HG02973 (cell line): Measurements from ENCODE around the gene DHRS1.

ENCODE experiments used
- ATAC-seq: cut with Tn5 transposase; IDR thresholded peaks from one replicate; pipeline ENCODE4 v1.9.1; 2021; ENCODE audit warnings: moderate library complexity; ENCODE audit not compliant: unreplicated experiment

DHRS1 gene

DNA sequence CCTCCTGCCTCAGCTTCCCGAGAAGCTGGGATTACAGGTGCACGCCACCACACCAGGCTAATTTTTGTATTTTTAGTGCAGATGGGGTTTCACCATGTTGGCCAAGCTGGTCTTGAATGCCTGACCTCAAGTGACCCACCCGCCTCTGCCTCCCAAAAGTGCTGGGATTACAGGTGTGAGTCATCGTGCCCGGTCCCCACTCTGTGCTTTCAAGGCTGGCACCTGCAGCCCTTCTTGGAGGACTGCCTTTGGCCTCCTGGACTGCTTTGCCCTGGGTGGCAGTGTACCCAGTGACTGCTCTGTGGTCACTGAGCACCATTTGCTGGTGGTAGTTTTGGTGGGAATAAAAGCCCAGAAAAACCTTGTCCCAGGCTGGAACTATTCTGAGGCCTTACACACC, 12.6 kb downstream of the DHRS1 start:
- no peak for ATAC-seq

DNA sequence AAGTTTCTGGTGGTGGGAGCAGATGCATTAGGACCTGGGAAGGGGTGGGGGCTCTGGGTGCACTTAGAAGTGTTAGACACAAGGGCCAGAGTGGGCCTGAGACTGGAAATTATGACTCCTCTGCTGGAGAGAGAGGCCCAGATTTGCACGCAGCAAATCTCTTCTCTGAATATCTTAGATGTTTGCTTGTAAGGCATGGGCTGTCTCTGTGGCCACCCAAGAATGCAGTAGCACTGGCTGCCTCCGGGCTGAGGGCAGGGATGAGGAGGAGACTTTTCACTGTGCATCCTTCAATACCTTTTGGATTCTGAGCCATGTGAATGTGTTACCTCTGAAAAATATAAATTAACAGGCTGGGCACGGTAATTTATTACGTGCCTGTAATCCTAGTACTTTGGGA, 14.2 kb downstream of the DHRS1 start:
- ATAC-seq, result no peak

DNA sequence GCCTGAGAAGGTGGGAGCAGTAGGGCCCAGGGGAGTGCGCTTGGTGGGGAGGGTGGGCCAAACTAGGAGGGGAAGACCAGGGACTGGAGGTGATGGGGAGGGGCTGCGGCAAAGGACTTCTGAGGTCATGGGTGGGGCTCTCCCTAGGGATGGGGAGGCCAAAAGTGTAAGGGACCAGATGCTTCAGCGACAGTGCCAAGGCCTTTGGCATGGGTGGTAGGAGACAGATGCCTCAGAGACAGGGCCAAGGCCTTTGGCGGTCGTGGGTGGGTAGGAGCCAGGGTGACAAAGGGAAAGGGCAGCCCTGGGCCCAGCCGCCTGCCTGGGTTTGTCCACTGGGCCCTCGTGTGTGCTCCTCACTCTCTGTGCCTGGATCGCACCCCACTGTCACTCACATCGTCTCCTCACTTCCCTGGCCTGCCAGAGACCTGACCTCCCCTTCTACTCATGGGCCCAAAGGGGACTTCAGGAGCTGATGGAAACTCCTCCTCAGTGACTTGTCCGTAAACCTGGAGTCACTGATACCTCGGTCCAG, 15.0 kb downstream of the DHRS1 start:
- no peak for ATAC-seq

DNA sequence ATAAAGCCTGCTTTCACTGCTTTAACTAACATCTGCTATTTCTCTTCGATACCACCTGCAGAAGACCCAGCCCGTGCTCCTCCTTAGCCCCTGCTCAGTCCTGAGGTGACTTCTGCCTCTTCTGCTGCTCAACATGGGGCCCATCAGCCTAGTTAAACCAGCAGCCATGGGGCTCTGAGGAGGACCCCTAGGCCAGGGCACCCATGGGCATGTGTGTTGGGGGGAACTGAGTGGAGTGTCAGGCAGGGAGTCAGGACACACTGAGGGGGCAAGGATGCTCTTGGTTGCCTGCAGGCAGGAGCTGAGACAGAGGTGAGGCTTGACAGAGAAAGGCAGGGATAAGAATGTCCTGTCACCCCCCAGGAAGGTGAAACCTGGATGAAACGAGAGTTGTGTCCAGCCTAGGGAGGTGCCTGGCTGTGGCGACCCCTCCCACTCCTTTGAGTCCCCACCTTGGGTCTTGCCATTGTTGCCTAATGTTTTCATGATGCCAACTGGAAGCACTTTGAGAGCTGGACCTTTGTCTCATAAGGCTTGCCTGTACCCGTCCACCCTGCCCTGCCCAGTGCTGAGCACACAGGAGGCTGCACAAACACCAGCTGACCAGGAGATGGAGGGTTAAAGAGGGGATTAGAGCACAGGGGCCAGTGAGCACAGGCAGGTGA, 15.7 kb downstream of the DHRS1 start:
- ATAC-seq, result no peak

DNA sequence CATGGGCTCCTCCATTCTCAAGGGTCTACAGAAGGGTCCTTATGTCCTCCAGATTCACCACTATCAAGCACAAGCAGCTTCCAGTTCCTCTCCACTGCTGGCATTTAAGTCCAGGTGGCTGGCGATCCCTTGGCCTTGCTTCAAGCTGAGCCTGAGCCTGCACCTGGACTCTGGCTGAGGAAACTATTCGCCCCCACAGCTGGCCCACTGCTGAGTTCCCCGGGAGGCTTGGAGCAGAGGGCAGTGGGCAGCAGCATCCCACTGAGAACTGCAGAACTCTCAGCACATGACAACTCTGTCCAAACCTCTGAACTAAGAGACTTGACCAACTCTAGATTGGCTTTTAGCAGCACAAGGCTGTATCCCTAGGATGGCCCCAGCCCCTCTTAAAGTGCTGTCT, 16.8 kb downstream of the DHRS1 start:
- ATAC-seq, result no peak

DNA sequence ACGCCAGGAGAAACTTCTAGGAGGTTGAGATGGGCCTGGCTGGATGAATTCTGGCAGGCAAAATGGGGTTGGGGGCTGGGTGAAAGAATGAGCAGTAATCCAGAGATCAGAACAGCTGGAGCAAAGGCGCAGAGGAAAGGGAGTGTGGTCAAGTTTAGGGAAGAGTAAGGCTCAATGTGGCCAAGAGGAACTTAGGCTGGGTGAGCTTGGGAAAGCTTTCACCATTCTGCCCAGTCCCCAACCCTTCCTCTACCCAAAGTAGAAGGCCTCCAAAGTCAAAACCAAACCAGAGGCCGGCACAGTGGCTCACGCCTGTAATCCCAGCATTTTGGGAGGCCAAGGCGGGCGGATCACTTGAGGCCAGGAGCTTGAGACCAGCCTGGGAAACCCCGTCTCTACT, 17.9 kb downstream of the DHRS1 start:
- no peak for ATAC-seq

DNA sequence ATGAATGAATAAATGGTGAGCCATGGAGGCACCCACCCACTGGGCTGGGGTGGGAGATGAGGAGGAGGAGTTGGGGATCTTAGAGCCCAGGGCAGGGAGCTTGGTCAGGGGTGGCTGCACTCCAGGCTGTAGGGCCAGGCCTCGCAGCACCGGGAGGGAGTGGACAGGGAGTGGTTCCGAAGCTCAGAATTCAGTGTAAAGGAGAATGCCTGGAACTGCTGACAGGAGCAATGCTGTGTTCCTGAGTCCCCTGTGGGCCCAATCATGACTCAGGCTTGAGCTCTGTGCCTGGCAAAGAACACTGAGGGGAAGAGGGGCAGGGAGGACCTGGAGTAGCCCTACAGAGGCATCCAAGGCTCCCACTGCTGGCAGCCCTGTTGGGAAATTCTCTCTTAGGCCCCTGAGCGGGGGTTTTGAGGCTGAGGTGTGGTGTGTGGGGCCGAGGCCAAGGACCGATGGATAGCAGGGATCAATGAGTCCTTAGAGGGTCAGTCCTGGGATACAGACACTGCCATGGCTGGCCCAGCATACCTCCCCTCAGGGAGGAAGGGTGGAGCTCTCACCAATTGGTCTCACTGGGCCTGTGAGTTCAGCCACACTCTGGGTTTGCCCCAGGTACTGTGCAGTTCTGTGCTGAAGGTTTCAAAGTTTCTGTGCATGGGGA, 18.7 kb downstream of the DHRS1 start:
- no peak for ATAC-seq

DNA sequence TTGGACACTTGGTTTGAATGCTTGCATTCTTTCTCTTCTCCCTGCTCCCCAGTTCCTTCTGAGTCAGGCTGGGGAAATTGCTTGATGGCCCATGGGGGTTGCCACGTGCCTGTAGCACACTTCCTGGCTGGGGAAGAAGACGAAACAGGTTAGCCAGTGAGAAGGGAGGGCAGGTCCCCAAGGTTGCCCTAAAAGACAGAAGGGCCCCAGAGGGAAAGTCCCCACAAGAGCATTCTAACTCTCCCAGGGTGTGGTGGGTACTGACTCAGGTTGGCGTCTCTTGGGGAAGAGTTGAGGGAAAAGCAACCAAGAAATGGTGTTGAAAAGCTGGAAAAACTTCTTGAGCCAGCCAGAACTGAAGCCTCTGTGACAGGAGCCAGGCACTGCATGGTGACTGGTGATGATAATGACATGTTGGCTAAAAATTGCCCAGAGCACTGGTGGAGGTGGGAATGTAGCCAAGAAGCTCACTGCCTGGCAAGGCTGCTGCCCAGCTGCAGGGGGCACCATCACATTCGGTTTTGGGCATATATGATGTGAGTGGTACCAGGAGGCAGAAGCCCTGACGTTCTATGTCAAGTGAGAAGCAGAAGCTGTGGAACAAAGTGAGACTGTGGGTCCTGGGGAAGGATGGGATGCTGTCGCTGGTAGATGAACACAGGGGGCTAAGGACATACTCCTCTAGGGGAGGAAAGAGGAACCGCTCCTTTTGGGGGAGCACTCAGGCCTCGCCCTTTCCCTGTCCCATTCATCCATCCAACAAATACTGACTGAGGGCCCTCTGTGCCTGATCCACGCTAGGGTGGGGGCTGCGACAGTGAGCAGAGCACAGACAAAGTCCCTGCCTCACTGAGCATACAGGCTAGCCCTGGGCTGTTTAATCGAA, 20.0 kb downstream of the DHRS1 start:
- ATAC-seq, result no peak

DNA sequence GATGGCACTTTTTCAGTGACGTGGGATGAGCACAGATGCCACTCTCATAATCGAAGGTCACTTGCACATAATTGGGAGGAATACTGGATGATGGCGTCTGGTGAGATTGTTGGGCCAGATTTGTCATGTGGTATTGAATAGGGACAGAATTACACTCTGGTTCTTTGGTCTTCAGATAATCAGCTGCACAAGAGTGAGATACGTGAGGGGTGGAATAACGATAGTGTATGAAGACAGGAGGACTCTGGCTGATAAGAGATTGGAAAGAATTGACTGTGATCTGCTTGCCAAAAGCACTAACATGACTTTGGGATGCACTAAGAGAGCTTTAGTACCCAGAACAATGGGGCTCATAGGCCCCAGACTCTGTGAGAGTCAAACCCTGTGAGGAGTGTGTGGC, 21.2 kb downstream of the DHRS1 start:
- no peak for ATAC-seq

DNA sequence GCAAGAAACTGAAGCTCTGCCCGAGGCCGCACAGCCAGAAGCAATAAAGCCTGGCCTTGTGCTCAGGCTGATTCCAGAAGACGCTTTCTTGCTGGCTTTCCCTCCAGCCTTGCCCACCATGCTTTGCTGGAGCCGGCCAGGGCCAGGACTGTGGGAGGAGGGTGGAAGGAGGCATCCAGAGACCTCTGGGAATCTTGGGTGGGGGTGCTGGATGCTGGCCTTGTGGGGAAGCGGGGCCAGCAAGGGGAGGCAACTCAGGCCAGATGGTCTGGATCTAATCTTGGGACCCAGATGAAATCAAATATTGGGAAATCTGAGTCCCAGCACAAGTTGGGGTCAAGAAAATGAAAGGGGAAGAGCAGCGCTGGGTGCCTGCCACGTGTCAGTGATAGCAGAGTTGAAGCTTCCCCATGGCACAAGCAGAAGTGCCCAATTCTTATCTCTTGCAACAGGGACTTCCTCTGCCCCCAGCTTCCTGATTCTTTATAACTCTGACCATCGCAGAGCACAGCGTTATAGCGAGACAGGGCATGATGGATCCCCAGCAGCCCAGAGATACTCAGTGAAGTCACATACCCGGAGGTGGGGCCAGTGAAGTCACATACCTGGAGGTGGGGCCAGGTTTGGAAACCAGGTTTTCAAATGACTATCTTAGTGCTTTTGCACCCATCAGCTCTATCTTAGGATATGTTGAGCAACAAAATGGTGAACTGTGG, 21.8 kb downstream of the DHRS1 start:
- no peak for ATAC-seq

DNA sequence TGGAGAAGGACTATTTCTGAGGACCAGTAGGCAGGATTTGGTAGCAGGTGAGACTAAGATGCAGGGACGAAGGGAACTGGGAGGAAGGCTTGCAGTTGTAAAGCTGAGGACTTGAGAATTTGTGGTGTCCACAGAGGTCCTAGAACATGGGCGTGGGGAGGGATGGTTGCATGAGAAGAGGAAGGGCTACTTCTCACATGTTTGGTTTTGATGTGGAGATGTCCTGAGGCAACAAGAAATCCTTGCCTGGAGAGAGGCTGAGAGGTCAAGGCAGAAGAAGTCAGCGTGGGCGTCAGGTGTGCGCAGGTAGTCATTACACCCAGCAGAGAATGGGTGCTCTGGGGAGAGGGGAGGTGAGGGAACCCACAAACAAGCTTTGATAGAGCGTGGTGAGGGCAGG, 22.5 kb downstream of the DHRS1 start:
- ATAC-seq, result no peak

DNA sequence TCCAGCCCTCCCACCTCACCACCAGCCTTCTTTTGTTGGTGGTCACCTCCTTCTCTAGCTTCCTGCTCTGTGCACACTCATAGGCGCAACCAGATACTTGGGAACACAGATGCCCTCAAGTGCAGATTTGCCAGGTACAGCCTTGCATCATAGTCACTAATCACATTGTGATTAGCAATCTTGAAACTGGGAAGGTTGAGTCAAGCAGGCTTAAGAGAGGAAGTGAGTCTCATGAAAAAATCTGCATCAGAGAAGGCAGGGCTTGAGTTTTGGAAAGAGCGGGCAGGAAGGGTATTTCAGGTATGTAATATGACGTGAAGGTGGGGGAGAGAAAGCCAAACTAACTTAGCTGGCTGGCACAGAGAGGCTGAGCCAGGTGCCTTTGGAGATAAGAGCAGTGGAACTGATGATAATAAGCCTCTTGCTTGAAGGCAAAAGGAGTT, 25.5 kb downstream of the DHRS1 start:
- peak; percentile 44 for ATAC-seq

DNA sequence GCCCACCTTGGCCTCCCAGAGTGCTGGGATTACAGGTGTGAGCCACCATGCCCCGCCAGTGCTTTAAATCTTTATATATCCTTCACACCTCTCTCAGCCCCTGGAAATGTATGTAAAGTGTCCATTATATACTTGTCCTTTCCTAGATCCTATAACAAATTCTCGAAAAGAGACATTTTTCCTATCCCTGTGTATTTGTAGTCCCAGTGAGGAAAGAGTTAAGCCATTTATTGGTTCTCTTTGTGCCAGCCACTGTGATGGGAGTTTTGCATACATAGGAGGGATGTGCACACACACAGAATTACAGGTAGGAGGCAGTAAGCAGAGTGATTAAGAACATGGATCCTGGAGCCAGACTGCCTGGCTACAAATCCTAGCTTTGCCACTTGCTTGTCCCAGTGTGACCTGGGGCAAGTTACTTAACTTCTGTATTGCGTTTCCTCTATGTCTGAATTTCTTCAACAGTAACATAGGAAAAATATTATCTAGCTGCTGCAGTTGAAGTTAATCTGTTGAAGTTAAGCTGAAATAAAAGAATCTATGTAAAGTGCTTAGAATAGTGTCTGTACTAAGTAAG, 26.1 kb downstream of the DHRS1 start:
- ATAC-seq, result no peak

DNA sequence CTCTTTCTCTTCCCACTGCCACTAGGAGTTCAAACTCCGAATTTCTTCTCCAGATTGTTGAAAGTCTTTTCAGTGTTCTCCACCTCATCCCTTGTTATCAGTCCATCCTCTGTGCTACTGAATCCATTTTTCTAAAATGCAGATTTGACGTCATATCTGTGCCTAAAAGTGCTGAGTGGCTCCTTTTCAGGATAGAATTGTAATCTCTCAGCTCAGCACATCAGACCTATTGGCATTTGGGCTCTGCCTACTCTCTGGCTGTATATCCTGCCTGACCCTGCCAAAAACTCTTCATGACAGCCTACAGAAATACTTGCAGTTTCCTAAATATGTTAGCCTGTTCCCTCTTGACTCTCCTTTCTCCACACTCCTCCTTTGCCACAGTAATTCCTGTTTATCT, 27.1 kb downstream of the DHRS1 start:
- ATAC-seq, result no peak

DNA sequence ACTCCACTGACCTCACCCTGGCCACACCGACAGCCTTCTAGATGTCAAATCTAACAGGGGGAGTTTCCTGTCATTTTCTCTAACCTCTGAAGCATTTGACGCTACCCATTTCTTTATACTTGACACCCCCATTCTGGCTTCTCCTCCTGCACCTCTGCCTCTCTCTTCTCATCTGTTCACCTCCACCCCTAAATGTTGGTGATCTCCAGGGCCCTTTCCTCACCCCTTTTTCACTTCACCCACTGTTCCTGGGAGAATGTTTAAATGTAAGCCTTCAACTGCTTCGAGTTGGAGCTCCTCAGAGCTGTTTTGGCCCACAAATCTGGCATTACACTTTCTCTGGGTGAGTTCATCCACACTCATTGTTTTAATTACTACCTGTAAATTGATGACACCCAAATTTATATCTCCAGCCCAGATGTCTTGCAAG, 27.7 kb downstream of the DHRS1 start:
- ATAC-seq, result no peak

DNA sequence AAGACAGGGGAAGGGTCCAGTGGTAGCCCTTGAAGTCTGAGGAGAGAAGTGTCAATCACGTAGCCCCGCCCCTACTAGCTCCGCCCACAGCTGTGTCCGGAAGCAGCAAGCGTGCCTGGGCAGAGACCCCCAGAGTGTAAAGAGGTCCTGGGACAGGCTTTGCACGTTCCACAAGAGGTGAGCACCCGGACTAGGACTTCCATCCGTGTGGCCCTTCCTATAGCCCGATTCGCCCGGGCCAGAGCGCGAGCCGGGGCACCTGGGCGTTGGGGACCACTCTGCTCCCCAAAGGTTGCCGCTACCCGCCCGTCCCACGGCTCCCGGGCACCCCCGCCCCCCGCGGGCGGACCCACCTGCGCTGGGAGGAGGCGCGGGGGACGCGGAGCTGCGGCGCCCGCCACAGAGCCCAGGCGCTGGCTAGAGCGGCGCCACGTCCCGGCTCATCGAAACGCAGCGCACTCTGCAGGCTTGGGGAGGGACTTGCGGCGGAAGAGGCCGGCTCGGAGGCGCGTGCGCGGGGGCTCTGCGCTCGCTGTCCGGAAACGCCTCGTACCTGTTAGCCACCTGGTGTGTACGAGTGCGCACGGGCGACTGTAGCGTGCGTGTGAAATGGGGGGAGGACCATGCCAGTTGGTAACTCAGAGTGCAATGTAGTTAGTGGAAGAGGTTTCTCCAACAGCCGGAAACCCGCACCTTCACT, 28.3 kb downstream of the DHRS1 start, which contains the start of gene RABGGTA:
Gene RABGGTA (minus strand): TSS at position 464 of the 700 bp plus-strand sequence. CDS start 482 bp downstream, outside the sequence.
- ATAC-seq, result peak; percentile 81

DNA sequence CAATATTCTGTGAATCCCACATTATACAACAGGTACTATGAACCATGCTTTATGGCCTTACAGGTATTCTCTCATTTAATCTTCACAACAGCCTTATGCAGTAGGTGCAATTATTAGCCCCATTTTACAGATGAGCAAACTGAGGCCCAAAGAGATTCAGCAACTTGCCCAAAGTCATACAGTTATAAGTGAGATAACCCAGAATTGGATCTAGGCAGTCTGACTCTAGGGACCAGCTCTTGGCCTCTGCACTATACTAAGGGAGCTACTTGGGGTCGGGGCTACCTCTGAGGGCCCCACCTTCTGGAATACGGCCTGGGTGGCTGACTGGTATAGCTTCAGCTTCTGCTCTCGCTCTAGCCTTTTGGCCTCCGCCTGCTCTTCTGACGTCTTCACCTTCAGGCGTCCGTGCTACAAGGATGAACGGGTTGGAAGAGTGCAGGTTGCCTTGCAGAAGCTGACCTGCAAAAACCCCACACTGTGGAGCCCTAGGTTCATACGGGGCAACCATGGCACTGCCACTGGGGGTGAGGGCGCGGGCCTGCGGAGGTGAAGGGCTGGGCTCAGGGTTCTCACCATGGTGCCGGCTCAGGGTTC, 28.9 kb downstream of the DHRS1 start:
- ATAC-seq, result no peak

DNA sequence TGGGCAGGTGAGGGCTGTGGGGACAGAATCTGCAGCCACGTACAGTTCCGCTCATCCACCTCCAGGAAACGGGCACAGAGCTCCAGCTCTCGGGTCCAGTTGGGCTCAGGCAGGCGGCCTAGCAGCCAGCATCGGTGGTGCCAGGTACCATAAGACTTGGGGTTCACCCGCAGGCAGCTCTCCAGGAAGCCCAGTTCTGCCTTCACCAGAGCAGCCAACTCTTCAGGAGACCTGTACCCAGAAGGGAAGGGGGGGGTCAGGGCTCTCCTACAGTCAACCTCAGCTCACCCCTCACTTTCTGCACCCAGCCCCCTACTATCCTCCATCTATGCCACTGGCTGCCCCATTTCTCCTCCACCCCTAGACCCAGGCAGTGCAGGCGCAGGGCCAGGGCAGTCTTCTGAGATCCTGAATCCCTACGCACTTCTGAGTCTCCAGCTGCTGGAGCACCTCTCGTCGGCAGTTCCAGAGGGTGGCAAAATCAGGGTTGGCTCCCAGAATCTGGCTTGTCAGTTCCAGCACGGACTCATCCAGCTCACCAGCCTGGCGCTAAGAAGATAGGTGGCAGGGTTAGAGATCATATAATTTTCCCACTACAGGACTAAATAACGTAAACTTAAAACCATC, 29.6 kb downstream of the DHRS1 start:
- no peak for ATAC-seq

DNA sequence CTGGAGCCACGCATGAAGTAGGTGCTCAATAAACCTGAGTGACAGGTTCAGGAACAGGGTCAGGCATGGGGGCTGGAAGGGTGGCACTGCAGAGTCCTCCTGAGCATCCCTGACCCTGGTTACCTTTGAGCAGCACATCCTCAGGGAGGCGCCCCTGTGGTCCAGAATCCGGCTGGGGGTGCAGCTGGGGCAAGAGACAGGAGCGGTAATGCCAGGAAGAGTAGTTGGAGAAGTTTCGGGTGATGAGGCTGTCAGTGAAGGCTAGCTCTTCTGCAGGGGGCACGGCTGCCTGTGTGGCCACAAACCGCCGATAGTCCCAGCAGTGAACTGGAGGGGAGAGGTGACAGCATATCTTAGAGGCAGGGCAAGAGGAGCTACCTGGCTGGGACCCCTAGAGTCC, 30.2 kb downstream of the DHRS1 start:
- no peak for ATAC-seq
